HEK293 (cell line): ENCODE measurements around the gene DHRS3.

Experiments
- CTCF ChIA-PET: fragments of 350-600 bp; formaldehyde crosslinking; extraction: SDS; loops from one replicate; lab custom pipeline; 2021; ENCODE audit warnings: antibody characterized with exemption; lab: Yijun Ruan, JAX
- POLR2A ChIA-PET: fragments of 300-600 bp; formaldehyde crosslinking; extraction: SDS; loops from one replicate; lab custom pipeline; 2020; ENCODE audit warnings: antibody characterized with exemption, inconsistent platforms; lab: Yijun Ruan, JAX
- H3K27ac ChIP-seq: fragments of 200-500 bp; sonication (Bioruptor generic); 2 replicates; pipeline ENCODE4 v1.5.1; 2014; ENCODE audit warnings: low read depth, low read length, control low read depth, inconsistent platforms; ENCODE audit errors: extremely low read depth
- H3K36me3 ChIP-seq, 2 experiments: fragments of 200-500 bp in 1 of 2; sonication (Bioruptor generic) in 1 of 2; 1 replicate in 1 of 2; 2 replicates in 1 of 2; pipeline ENCODE4 v1.5.1; 2014 to 2017; ENCODE audit warnings: inconsistent platforms in 2 of 2, low read length in 2 of 2; ENCODE audit not compliant: control insufficient read depth in 2 of 2, insufficient read depth in 1 of 2
- H3K4me1 ChIP-seq: fragments of 200-500 bp; sonication (Bioruptor generic); 2 replicates; pipeline ENCODE4 v1.5.1; 2014; ENCODE audit warnings: mild to moderate bottlenecking, low read length, inconsistent platforms; ENCODE audit not compliant: control insufficient read depth, insufficient read depth
- H3K4me3 ChIP-seq: 2 replicates; pipeline ENCODE4 v1.5.1; 2011; ENCODE audit warnings: low read depth, mild to moderate bottlenecking, control low read depth, low read length, moderate library complexity
- H3K9me3 ChIP-seq: fragments of 200-500 bp; sonication (Bioruptor generic); 2 replicates; pipeline ENCODE4 v1.5.1; 2014; ENCODE audit warnings: low read depth, low read length, inconsistent platforms; ENCODE audit not compliant: control insufficient read depth, insufficient read depth
- EGR2 ChIP-seq: fragments of 450-650 bp; formaldehyde crosslinking; IDR thresholded peaks from 2 replicates; pipeline ENCODE4 v1.5.1; 2016; ENCODE audit warnings: low read depth, missing biosample characterization, missing genetic modification characterization
- GLIS2 ChIP-seq: fragments of 450-650 bp; formaldehyde crosslinking; IDR thresholded peaks from 2 replicates; pipeline ENCODE4 v1.5.1; 2016; ENCODE audit warnings: missing biosample characterization, missing genetic modification characterization
- PRDM2 ChIP-seq: fragments of 450-650 bp; formaldehyde crosslinking; IDR thresholded peaks from 2 replicates; pipeline ENCODE4 v1.5.1; 2016; ENCODE audit warnings: missing biosample characterization, missing genetic modification characterization, borderline replicate concordance
- ZBTB26 ChIP-seq: fragments of 450-650 bp; formaldehyde crosslinking; optimal IDR thresholded peaks from 2 replicates; pipeline ENCODE3; 2016; ENCODE audit warnings: missing biosample characterization, mild to moderate bottlenecking, missing genetic modification characterization
- ZBTB6 ChIP-seq: fragments of 450-650 bp; formaldehyde crosslinking; IDR thresholded peaks from 2 replicates; pipeline ENCODE4 v1.5.1; 2017; ENCODE audit warnings: missing biosample characterization, missing genetic modification characterization
- ZNF202 ChIP-seq: fragments of 450-650 bp; formaldehyde crosslinking; IDR thresholded peaks from 2 replicates; pipeline ENCODE4 v1.5.1; 2016; ENCODE audit warnings: missing biosample characterization, missing genetic modification characterization, borderline replicate concordance
- ZNF239 ChIP-seq: fragments of 450-650 bp; formaldehyde crosslinking; IDR thresholded peaks from 2 replicates; pipeline ENCODE4 v1.5.1; 2016; ENCODE audit warnings: missing biosample characterization, missing genetic modification characterization
- ZNF302 ChIP-seq: fragments of 450-650 bp; formaldehyde crosslinking; IDR thresholded peaks from 2 replicates; pipeline ENCODE4 v1.5.1; 2016; ENCODE audit warnings: missing biosample characterization, missing genetic modification characterization, low read depth
- ZNF324 ChIP-seq: fragments of 450-650 bp; formaldehyde crosslinking; IDR thresholded peaks from 2 replicates; pipeline ENCODE4 v1.5.1; 2016; ENCODE audit warnings: missing biosample characterization, missing genetic modification characterization
- ZNF37A ChIP-seq: fragments of 450-650 bp; IDR thresholded peaks from 2 replicates; pipeline ENCODE4 v1.5.1; 2018; ENCODE audit warnings: missing biosample characterization, missing genetic modification characterization
- ZNF423 ChIP-seq: fragments of 450-650 bp; formaldehyde crosslinking; IDR thresholded peaks from 2 replicates; pipeline ENCODE4 v1.5.1; 2016; ENCODE audit warnings: missing biosample characterization, missing genetic modification characterization
- ZNF544 ChIP-seq: fragments of 450-650 bp; formaldehyde crosslinking; IDR thresholded peaks from 2 replicates; pipeline ENCODE4 v1.5.0; 2017; ENCODE audit warnings: missing biosample characterization, missing genetic modification characterization
- ZNF555 ChIP-seq: fragments of 450-650 bp; formaldehyde crosslinking; conservative IDR thresholded peaks from 2 replicates; pipeline ENCODE4 v1.5.1; 2017; ENCODE audit warnings: missing biosample characterization, mild to moderate bottlenecking, missing genetic modification characterization, inconsistent platforms
- ZNF621 ChIP-seq: fragments of 450-650 bp; formaldehyde crosslinking; IDR thresholded peaks from 2 replicates; pipeline ENCODE4 v1.5.1; 2017; ENCODE audit warnings: missing biosample characterization, missing genetic modification characterization
- ZNF704 ChIP-seq: fragments of 450-650 bp; formaldehyde crosslinking; IDR thresholded peaks from 2 replicates; pipeline ENCODE4 v1.5.1; 2016; ENCODE audit warnings: missing biosample characterization, missing genetic modification characterization
- ZNF830 ChIP-seq: fragments of 450-650 bp; IDR thresholded peaks from 2 replicates; pipeline ENCODE4 v1.5.0; 2018; ENCODE audit warnings: missing biosample characterization, missing genetic modification characterization, low read depth, mild to moderate bottlenecking, moderate library complexity
- ZSCAN4 ChIP-seq: fragments of 450-650 bp; formaldehyde crosslinking; IDR thresholded peaks from 2 replicates; pipeline ENCODE4 v1.5.1; 2017; ENCODE audit warnings: missing biosample characterization, missing genetic modification characterization

DHRS3 gene

GRCh38 chr1:12529640-12530174, 88.3 kb downstream of the DHRS3 start (continued):
- no peak for TF ChIP-seq ZNF423 (tag by site-specific recombination)
- TF ChIP-seq PRDM2 = no peak
- TF ChIP-seq GLIS2 (tag by site-specific recombination) = no peak

GRCh38 chr1:12528021-12528852, 89.8 kb downstream of the DHRS3 start:
- Histone ChIP-seq H3K9me3 (no peaks in the 10 kb centered on the region), H3K36me3 (no peaks in the 10 kb centered on the region), H3K4me1 (0 out of 2 replicates have a peak, but pooled peaks cover 2% of the 10 kb centered on the region), H3K27ac (no peak overlapping the region; the same call in 1 of the 2 replicates), H3K4me3 (no peak overlapping the region)
- TF ChIP-seq ZNF544 (tag by site-specific recombination) (no peak), ZNF830 (tag by site-specific recombination) (no peak), ZNF202 (tag by site-specific recombination) (no peak), ZNF555 (no peak), ZNF704 (tag by site-specific recombination) (no peak)
- ChIA-PET CTCF (interaction anchor here (1.0 kb wide), 1 partner anchor 14 kb away, joined by 3 read pairs; no protein-coding TSS in a partner anchor), POLR2A (no interaction called here)

- no peak for TF ChIP-seq EGR2 (tag by site-specific recombination)
- TF ChIP-seq ZBTB26 (tag by site-specific recombination) = no peak
- TF ChIP-seq ZNF239 (tag by site-specific recombination) = no peak
- TF ChIP-seq ZBTB6 (tag by site-specific recombination) = no peak
- no peak for TF ChIP-seq ZNF621
- TF ChIP-seq ZNF37A (tag by site-specific recombination) = no peak
- TF ChIP-seq ZNF302 (tag by site-specific recombination) = no peak
- no peak for TF ChIP-seq ZSCAN4 (tag by site-specific recombination)
- TF ChIP-seq ZNF324 (tag by site-specific recombination) = no peak
- H3K9me3 ChIP-seq = no peaks in the 10 kb centered on the region
- ChIA-PET POLR2A (no interaction called here), CTCF (no interaction called here)
- no peak overlapping the region for H3K4me3 ChIP-seq
- H3K4me1 ChIP-seq = 0 out of 2 replicates have a peak, but pooled peaks cover 2% of the 10 kb centered on the region
- no peaks in the 10 kb centered on the region for H3K36me3 ChIP-seq
- H3K27ac ChIP-seq = no peak overlapping the region
Observed at GRCh38 chr1:12527564-12527963, 90.4 kb downstream of the DHRS3 start.
